ENCODE measurements around the gene DXO. TPM values are rescaled to one million over a fixed set of nuclear protein-coding genes. Genes with fewer than 3 reads are reported as not detected.
A peak's percentile ranks its signal among the peaks of the same experiment; 100 is the strongest.
"Not testable (repeated sequence)": the region's sequence is repeated elsewhere in the genome, so short reads cannot be mapped to it uniquely, and the experiment has no call there.

The DXO gene
- 20.9 TPM for total RNA-seq (2013)
- 10 to 100 TPM in 2 of 3 donors, 1 to 10 TPM in 1; 5.5 to 49.6 (median 10.4) TPM for polyA plus RNA-seq
- 17.2 and 18.3 TPM in 2 replicates for polyA minus RNA-seq
- total RNA-seq = 4.4 to 12.6 (median 8.3) reads per million in 11 experiments

GRCh38 chr6:31971993-31972708 lies at the start of gene DXO:
TSS of gene DXO (minus strand) at chr6:31972138. CDS start at chr6:31971675, 463 bp downstream.
- H3K79me2 ChIP-seq (ENCODE audit: insufficient read depth, low read length) = peaks cover 26% of the 10 kb centered on the region

DNA sequence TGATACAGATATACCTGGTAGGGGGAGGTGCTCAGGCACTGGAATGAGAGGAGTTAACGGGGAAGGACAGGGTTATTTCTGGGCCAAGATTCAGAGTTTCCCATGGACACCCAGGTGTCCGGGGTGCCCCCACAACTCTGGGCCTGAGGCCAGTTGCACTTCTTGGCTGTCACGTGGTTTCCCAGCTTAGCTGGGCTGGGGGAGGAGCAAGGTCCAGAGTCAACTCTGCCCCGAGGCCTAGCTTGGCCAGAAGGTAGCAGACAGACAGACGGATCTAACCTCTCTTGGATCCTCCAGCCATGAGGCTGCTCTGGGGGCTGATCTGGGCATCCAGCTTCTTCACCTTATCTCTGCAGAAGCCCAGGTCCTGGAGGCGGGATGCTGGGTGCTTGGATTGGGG lies 42.6 kb upstream of the DXO start, which contains the start of gene C4B:
C4B (plus strand) TSS at position 249 of the 400 bp plus-strand sequence; CDS start at position 300, 51 bp downstream.
- not testable (repeated sequence) for H3K9me3 Mint-ChIP-seq

More at GRCh38 chr6:31971993-31972708, at the start of gene DXO:
- Histone ChIP-seq H3K9me3 (replicated peaks in 1 of 2; ENCODE audit: control insufficient read depth in 1 of 2, insufficient read depth in 1 of 2, low read length in 2 of 2) (no peaks in the 10 kb centered on the region), H3K36me3 (replicated peaks in 1 of 2; ENCODE audit: control insufficient read depth in 1 of 2, insufficient read depth in 2 of 2, low read length in 2 of 2) (peaks cover 29 to 36% of the 10 kb centered on the region in 2 donors), H2AFZ (ENCODE audit: insufficient read depth, low read depth, low read length, poor library complexity, severe bottlenecking) (peak within 1 kb of the TSS; percentile 90), H4K20me1 (ENCODE audit: insufficient read depth, low read length) (no peaks in the 10 kb centered on the region), H3K27ac (ENCODE audit: low read depth in 1 of 2, low read length in 2 of 2) (peak within 1 kb of the TSS; percentile 88 to 99), H3K9ac (ENCODE audit: insufficient read depth, low read length, poor library complexity, severe bottlenecking) (peak within 1 kb of the TSS; percentile 91), H3K4me1 (ENCODE audit: control insufficient read depth in 1 of 2, insufficient read depth in 2 of 2, low read length in 2 of 2) (peaks cover 20 to 26% of the 10 kb centered on the region in 2 donors), H3K4me2 (replicated peaks; ENCODE audit: extremely low read depth, low read length, poor library complexity, severe bottlenecking) (peak within 1 kb of the TSS; percentile 96), H3K4me3 (replicated peaks in 1 of 3; ENCODE audit: low read depth in 2 of 3, low read length in 3 of 3) (peak within 1 kb of the TSS; percentile 75 to 85 (median 80)), H3K27me3 (ENCODE audit: control insufficient read depth in 2 of 2, insufficient read depth in 2 of 2, low read length in 2 of 2) (no peaks in the 10 kb centered on the region)
- peak; percentile 97 to 99 (median 99) for DNase-seq
- Mint-ChIP-seq H3K4me1 (peaks cover 29% of the 10 kb centered on the region), H3K4me3 (peak within 1 kb of the TSS; percentile 92 to 96), H3K36me3 (peaks cover 34 to 53% of the 10 kb centered on the region in 2 donors), H3K27ac (peak within 1 kb of the TSS; percentile 99 to 100 (median 100)), H3K27me3 (ENCODE audit: low read depth in 3 of 3) (peaks cover 0 to 2% (median 0%) of the 10 kb centered on the region in 3 donors), H3K9me3 (peaks cover 0 to 7% (median 0%) of the 10 kb centered on the region in 7 donors)
- intact Hi-C loops (cut with micrococcal nuclease) = loop anchor here in 1 of 2 donors (1.0 kb wide), 1 partner anchor 13 kb away; the partner anchor contains the start of gene SKIC2
- no peak for TF ChIP-seq CTCF (IDR thresholded peaks at IDR 0.05)
- WGBS (ENCODE audit: insufficient coverage) = 0% methylated on average over 58 of the region's 62 CpGs

GRCh38 chr6:32013738-32014137 lies 41.8 kb upstream of the DXO start:
- intact Hi-C loops (cut with micrococcal nuclease); H3K9me3 ChIP-seq (replicated peaks in 1 of 2; ENCODE audit: control insufficient read depth in 1 of 2, insufficient read depth in 1 of 2, low read length in 2 of 2); H3K4me1 ChIP-seq (ENCODE audit: control insufficient read depth in 1 of 2, insufficient read depth in 2 of 2, low read length in 2 of 2); H3K4me3 ChIP-seq (replicated peaks in 1 of 3; ENCODE audit: low read depth in 2 of 3, low read length in 3 of 3); H3K27ac ChIP-seq (ENCODE audit: low read depth in 1 of 2, low read length in 2 of 2); H3K9ac ChIP-seq (ENCODE audit: insufficient read depth, low read length, poor library complexity, severe bottlenecking); H3K9me3 Mint-ChIP-seq; H3K36me3 Mint-ChIP-seq; H3K36me3 ChIP-seq (replicated peaks in 1 of 2; ENCODE audit: control insufficient read depth in 1 of 2, insufficient read depth in 2 of 2, low read length in 2 of 2); DNase-seq; H3K79me2 ChIP-seq (ENCODE audit: insufficient read depth, low read length); H2AFZ ChIP-seq (ENCODE audit: insufficient read depth, low read depth, low read length, poor library complexity, severe bottlenecking); H3K27me3 Mint-ChIP-seq (ENCODE audit: low read depth in 3 of 3); H3K4me2 ChIP-seq (replicated peaks; ENCODE audit: extremely low read depth, low read length, poor library complexity, severe bottlenecking); H3K4me1 Mint-ChIP-seq; H3K27ac Mint-ChIP-seq; H3K4me3 Mint-ChIP-seq; H4K20me1 ChIP-seq (ENCODE audit: insufficient read depth, low read length); H3K27me3 ChIP-seq (ENCODE audit: control insufficient read depth in 2 of 2, insufficient read depth in 2 of 2, low read length in 2 of 2): not testable (repeated sequence)
- no CpG with 5 or more reads among the region's 5 CpGs for WGBS (ENCODE audit: insufficient coverage)

More for the DNA sequence above, 42.6 kb upstream of the DXO start, which contains the start of gene C4B:
- H3K4me1 Mint-ChIP-seq; DNase-seq; H3K4me3 Mint-ChIP-seq; H3K27ac ChIP-seq (ENCODE audit: low read depth in 1 of 2, low read length in 2 of 2); H3K4me2 ChIP-seq (replicated peaks; ENCODE audit: extremely low read depth, low read length, poor library complexity, severe bottlenecking); H3K9ac ChIP-seq (ENCODE audit: insufficient read depth, low read length, poor library complexity, severe bottlenecking); H3K4me3 ChIP-seq (replicated peaks in 1 of 3; ENCODE audit: low read depth in 2 of 3, low read length in 3 of 3); H3K36me3 ChIP-seq (replicated peaks in 1 of 2; ENCODE audit: control insufficient read depth in 1 of 2, insufficient read depth in 2 of 2, low read length in 2 of 2); H3K4me1 ChIP-seq (ENCODE audit: control insufficient read depth in 1 of 2, insufficient read depth in 2 of 2, low read length in 2 of 2); H4K20me1 ChIP-seq (ENCODE audit: insufficient read depth, low read length); H2AFZ ChIP-seq (ENCODE audit: insufficient read depth, low read depth, low read length, poor library complexity, severe bottlenecking); H3K27ac Mint-ChIP-seq; H3K27me3 ChIP-seq (ENCODE audit: control insufficient read depth in 2 of 2, insufficient read depth in 2 of 2, low read length in 2 of 2); H3K79me2 ChIP-seq (ENCODE audit: insufficient read depth, low read length); H3K9me3 ChIP-seq (replicated peaks in 1 of 2; ENCODE audit: control insufficient read depth in 1 of 2, insufficient read depth in 1 of 2, low read length in 2 of 2); H3K27me3 Mint-ChIP-seq (ENCODE audit: low read depth in 3 of 3); intact Hi-C loops (cut with micrococcal nuclease); H3K36me3 Mint-ChIP-seq: not testable (repeated sequence)
- WGBS (ENCODE audit: insufficient coverage) = no CpG with 5 or more reads among the region's 6 CpGs

Measured in CD14-positive monocyte (primary cell).